B cell (primary cell): Measurements from ENCODE around the gene CDC42BPA. TPM values are rescaled to one million over a fixed set of nuclear protein-coding genes. Genes with fewer than 3 reads are reported as not detected.

Experiments
- ATAC-seq: fragments of 200-7000 bp; cut with Tn5 transposase; one replicate; pipeline ENCODE4 v1.10.0; 2021; ENCODE audit warnings: low read depth, mild to moderate bottlenecking, moderate number of reproducible peaks, moderate library complexity
- CTCF ChIA-PET: fragments of 350-600 bp; sonication (Branson Sonifier 250); formaldehyde crosslinking; loops from one replicate; lab custom pipeline; 2021; ENCODE audit warnings: antibody characterized with exemption, inconsistent platforms; lab: Charles Lee
- POLR2A ChIA-PET: fragments of 350-600 bp; sonication (Branson Sonifier 250); formaldehyde crosslinking; loops from one replicate; lab custom pipeline; 2021; ENCODE audit warnings: antibody characterized with exemption; lab: Charles Lee
- DNase-seq: peaks from one replicate; pipeline ENCODE4 v3.0.0; 2013
- H2AFZ ChIP-seq: 2 replicates; pipeline ENCODE4 v1.6.1; 2012; ENCODE audit warnings: mild to moderate bottlenecking, low read depth, low read length; ENCODE audit not compliant: insufficient read depth, poor library complexity, severe bottlenecking
- H3K27ac ChIP-seq, 2 donors: 1 replicate in 1 of 2; 2 replicates in 1 of 2; pipeline ENCODE4 v1.5.1; 2012 to 2013; ENCODE audit warnings: low read length in 2 of 2, mild to moderate bottlenecking in 2 of 2, moderate library complexity in 1 of 2
- H3K27me3 ChIP-seq, 4 experiments: fragments of 200-600 bp in 1 of 4; sonication (generic) in 1 of 4; replicated peaks in 1 of 4; 1 replicate in 2 of 4; 2 replicates in 2 of 4; pipeline versions ENCODE4 v1.6.1 to v1.7.0; 2013 to 2016; ENCODE audit warnings: low read length in 3 of 4, mild to moderate bottlenecking in 2 of 4, mixed read lengths in 1 of 4, moderate library complexity in 1 of 4; ENCODE audit not compliant: insufficient read depth in 4 of 4, control insufficient read depth in 3 of 4; ENCODE audit errors: control extremely low read depth in 1 of 4
- H3K36me3 ChIP-seq, 2 experiments: replicated peaks in 1 of 2; 1 replicate in 1 of 2; 2 replicates in 1 of 2; pipeline versions ENCODE4 v1.6.1 to v1.7.1; 2013; ENCODE audit warnings: low read length in 1 of 2; ENCODE audit not compliant: insufficient read depth in 2 of 2, control insufficient read depth in 1 of 2; ENCODE audit errors: control extremely low read depth in 1 of 2, extremely low read depth in 1 of 2
- H3K4me1 ChIP-seq, 2 donors: fragments of 200-600 bp in 1 of 2; sonication (generic) in 1 of 2; 1 replicate in 1 of 2; 2 replicates in 1 of 2; pipeline versions ENCODE4 v1.5.1 to v1.6.1; 2013 to 2017; ENCODE audit warnings: low read length in 2 of 2; ENCODE audit not compliant: control insufficient read depth in 2 of 2, insufficient read depth in 2 of 2
- H3K4me2 ChIP-seq: replicated peaks from 2 replicates; pipeline ENCODE3; 2012; ENCODE audit warnings: mild to moderate bottlenecking, low read depth, low read length; ENCODE audit not compliant: poor library complexity, severe bottlenecking
- H3K4me3 ChIP-seq, 5 experiments: fragments of 200-600 bp in 1 of 5; sonication (generic) in 1 of 5; 1 replicate in 3 of 5; 2 replicates in 2 of 5; pipeline versions ENCODE4 v1.5.1 to v1.7.0; 2011 to 2016; ENCODE audit warnings: low read length in 4 of 5, mild to moderate bottlenecking in 4 of 5, low read depth in 2 of 5, control low read depth in 1 of 5, moderate library complexity in 1 of 5; ENCODE audit not compliant: insufficient read depth in 1 of 5; ENCODE audit errors: control extremely low read depth in 1 of 5, extremely low read depth in 1 of 5
- H3K79me2 ChIP-seq: fragments of 200-600 bp; sonication (generic); one replicate; pipeline ENCODE4 v1.6.0; 2016; ENCODE audit warnings: low read length; ENCODE audit not compliant: control insufficient read depth, insufficient read depth
- H3K9ac ChIP-seq: fragments of 200-600 bp; sonication (generic); 2 replicates; pipeline ENCODE4 v1.6.1; 2017; ENCODE audit warnings: mild to moderate bottlenecking, low read length, moderate library complexity
- H3K9me3 ChIP-seq, 3 donors: one replicate each; pipeline versions ENCODE4 v1.6.1 to v1.7.1; 2013; ENCODE audit warnings: low read length in 2 of 3; ENCODE audit not compliant: control insufficient read depth in 2 of 3, insufficient read depth in 1 of 3; ENCODE audit errors: control extremely low read depth in 1 of 3
- H4K20me1 ChIP-seq: 2 replicates; pipeline ENCODE4 v1.6.0; 2012; ENCODE audit warnings: mild to moderate bottlenecking, low read length; ENCODE audit not compliant: insufficient read depth, control insufficient read depth, poor library complexity, severe bottlenecking
- H3K27ac Mint-ChIP-seq: one replicate; pipeline ENCODE4 v1.8.0; 2021; ENCODE audit warnings: mixed read lengths
- H3K27me3 Mint-ChIP-seq: one replicate; pipeline ENCODE4 v1.8.0; 2021; ENCODE audit warnings: mixed read lengths
- H3K4me1 Mint-ChIP-seq: one replicate; pipeline ENCODE4 v1.8.0; 2021; ENCODE audit warnings: mixed read lengths
- H3K4me3 Mint-ChIP-seq: one replicate; pipeline ENCODE4 v1.8.0; 2021; ENCODE audit warnings: mixed read lengths
- H3K9me3 Mint-ChIP-seq: one replicate; pipeline ENCODE4 v1.8.0; 2022; ENCODE audit warnings: mixed read lengths; ENCODE audit not compliant: insufficient read depth
- CTCF ChIP-seq: fragments of 200-600 bp; IDR thresholded peaks from one replicate; pipeline ENCODE4 v1.8.0; 2022; ENCODE audit warnings: antibody characterized with exemption, mild to moderate bottlenecking
- EZH2 ChIP-seq: IDR thresholded peaks from 2 replicates; pipeline ENCODE4 v1.6.1; 2012; ENCODE audit warnings: borderline replicate concordance, low read depth, mild to moderate bottlenecking, moderate library complexity, low read length; ENCODE audit not compliant: insufficient read depth, poor library complexity, severe bottlenecking
- WGBS: methylation state at CpG from one replicate; pipeline ENCODE4 v1.1.5; 2013; ENCODE audit warnings: missing lambda C conversion rate; ENCODE audit not compliant: insufficient coverage; 5-methylcytosine and 5-hydroxymethylcytosine counted together
- intact Hi-C: fragments of 100-400 bp; cut with micrococcal nuclease; formaldehyde crosslinking; loops from one replicate; pipeline ENCODE4 v1.10.0; 2022
- polyA plus RNA-seq: library from polyadenylated mRNA; depleted of rRNA; stranded (reverse); fragments of >200 nt; gene quantifications from 2 replicates; pipeline ENCODE4 v1.2.3, GENCODE V29; 2012
- total RNA-seq, 2 donors: library from RNA; stranded (reverse); fragments of 120-200 nt in 1 of 2; gene quantifications; 1 replicate in 1 of 2; 2 replicates in 1 of 2; pipeline versions ENCODE4 v1.2.3 to v1.2.4, GENCODE V29; 2013 to 2022

CDC42BPA gene
- total and polyA plus RNA-seq, 2 donors (not counting 1 experiment from before 2014, with no cell fraction given), result 0.04 to 0.69 TPM

DNA sequence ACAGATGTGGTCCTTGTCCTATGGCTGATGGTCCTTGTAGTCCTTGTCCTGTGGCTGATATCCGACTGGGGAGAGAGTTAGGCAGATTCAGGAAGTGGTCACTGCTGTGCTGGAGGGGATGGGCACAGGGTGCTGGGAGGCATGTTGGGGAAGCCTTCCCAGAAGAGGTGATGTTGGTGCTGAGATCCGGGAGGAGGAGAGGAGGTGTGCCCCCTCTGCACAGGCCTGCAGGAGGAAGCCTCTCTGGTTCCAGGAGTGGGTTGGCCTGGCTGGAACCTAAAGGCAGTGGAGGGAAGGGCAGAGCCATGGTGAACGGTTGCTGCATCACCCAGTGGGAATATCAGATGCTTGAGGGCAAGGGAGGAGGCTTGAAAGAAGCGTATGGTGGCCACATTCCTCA, 363.5 kb downstream of the CDC42BPA start:
- Mint-ChIP-seq H3K4me1 (peaks cover 49% of the 10 kb centered on the region), H3K27ac (no peak overlapping the region), H3K4me3 (no peak overlapping the region), H3K9me3 (no peaks in the 10 kb centered on the region), H3K27me3 (no peaks in the 10 kb centered on the region)
- peaks cover 93% of the 10 kb centered on the region for H3K79me2 ChIP-seq
- H3K27me3 ChIP-seq, result no peaks in the 10 kb centered on the region
- no peak for TF ChIP-seq CTCF
- no peak for TF ChIP-seq EZH2
- ATAC-seq, result no peak
- H3K4me1 ChIP-seq, result no peaks in the 10 kb centered on the region
- peaks cover 0 to 20% (median 0%) of the 10 kb centered on the region in 3 donors for H3K9me3 ChIP-seq
- intact Hi-C loops, result no loop called here
- no peak overlapping the region for H3K27ac ChIP-seq
- peaks cover 90% of the 10 kb centered on the region for H4K20me1 ChIP-seq
- no peak overlapping the region for H2AFZ ChIP-seq
- H3K9ac ChIP-seq, result no peak overlapping the region
- CTCF ChIA-PET, result no interaction called here
- peaks cover 0 to 2% of the 10 kb centered on the region in 2 experiments for H3K36me3 ChIP-seq
- 93% methylated on average over 3 of the region's 4 CpGs for WGBS
- no peak for DNase-seq
- POLR2A ChIA-PET, result no interaction called here
- H3K4me3 ChIP-seq, result no peak overlapping the region
- no peak overlapping the region for H3K4me2 ChIP-seq

GRCh38 chr1:226954337-226954736, 364.0 kb downstream of the CDC42BPA start:
- H3K4me2 ChIP-seq, result no peak overlapping the region
- H3K4me1 ChIP-seq, result no peaks in the 10 kb centered on the region
- no peak overlapping the region for H3K9ac ChIP-seq
- no peak overlapping the region for H3K4me3 ChIP-seq
- no peak overlapping the region for H3K27ac ChIP-seq
- 85% methylated on average over 3 of the region's 6 CpGs for WGBS
- CTCF ChIA-PET, result no interaction called here
- Mint-ChIP-seq H3K27me3 (no peaks in the 10 kb centered on the region), H3K9me3 (no peaks in the 10 kb centered on the region), H3K4me3 (no peak overlapping the region), H3K4me1 (peaks cover 49% of the 10 kb centered on the region), H3K27ac (no peak overlapping the region)
- H3K9me3 ChIP-seq, result peaks cover 0 to 20% (median 0%) of the 10 kb centered on the region in 3 donors
- no peak for TF ChIP-seq EZH2
- no peak for TF ChIP-seq CTCF
- peaks cover 90% of the 10 kb centered on the region for H4K20me1 ChIP-seq
- ATAC-seq (no peak), DNase-seq (no peak)
- no peak overlapping the region for H2AFZ ChIP-seq
- no peaks in the 10 kb centered on the region for H3K27me3 ChIP-seq
- POLR2A ChIA-PET, result no interaction called here
- H3K36me3 ChIP-seq, result peaks cover 0 to 2% of the 10 kb centered on the region in 2 experiments
- H3K79me2 ChIP-seq, result peaks cover 93% of the 10 kb centered on the region
- intact Hi-C loops, result no loop called here
